Activated naive CD8-positive, alpha-beta T cell (primary cell): Measurements from ENCODE around the gene CLDN9.
A peak's percentile ranks its signal among the peaks of the same experiment; 100 is the strongest.

ENCODE experiments used
- H3K27ac Mint-ChIP-seq: one replicate; pipeline ENCODE4 v1.8.0; 2021; ENCODE audit warnings: mixed read lengths
- H3K27me3 Mint-ChIP-seq: one replicate; pipeline ENCODE4 v1.8.0; 2021; ENCODE audit warnings: mixed read lengths
- H3K36me3 Mint-ChIP-seq: one replicate; pipeline ENCODE4 v1.8.0; 2021; ENCODE audit warnings: mixed read lengths
- H3K4me1 Mint-ChIP-seq: one replicate; pipeline ENCODE4 v1.8.0; 2021; ENCODE audit warnings: low read depth, mixed read lengths
- H3K4me3 Mint-ChIP-seq: one replicate; pipeline ENCODE4 v1.8.0; 2021; ENCODE audit warnings: mild to moderate bottlenecking, mixed read lengths
- H3K9me3 Mint-ChIP-seq: one replicate; pipeline ENCODE4 v1.8.0; 2021; ENCODE audit warnings: low read depth, mixed read lengths

Gene CLDN9

DNA sequence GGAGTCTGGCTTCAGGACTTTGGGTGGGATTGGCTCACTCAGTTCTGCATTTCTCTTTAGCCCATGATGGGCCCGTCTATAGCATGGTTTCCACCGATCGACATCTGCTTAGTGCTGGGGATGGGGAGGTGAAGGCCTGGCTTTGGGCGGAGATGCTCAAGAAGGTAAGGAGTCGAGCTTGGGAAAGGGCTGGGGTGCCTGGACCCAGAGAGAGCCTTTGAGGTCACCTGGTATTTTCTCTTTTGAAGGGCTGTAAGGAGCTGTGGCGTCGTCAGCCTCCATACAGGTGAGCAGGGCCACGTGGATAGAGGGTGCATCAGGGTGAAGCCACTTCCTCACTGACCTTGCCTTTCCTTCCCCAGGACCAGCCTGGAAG, 13.3 kb downstream of the CLDN9 start:
- H3K4me3 Mint-ChIP-seq = no peak overlapping the region
- no peaks in the 10 kb centered on the region for H3K36me3 Mint-ChIP-seq
- H3K27ac Mint-ChIP-seq = no peak overlapping the region
- peaks cover 45% of the 10 kb centered on the region for H3K4me1 Mint-ChIP-seq
- H3K9me3 Mint-ChIP-seq = no peaks in the 10 kb centered on the region
- H3K27me3 Mint-ChIP-seq = peaks cover 6% of the 10 kb centered on the region

DNA sequence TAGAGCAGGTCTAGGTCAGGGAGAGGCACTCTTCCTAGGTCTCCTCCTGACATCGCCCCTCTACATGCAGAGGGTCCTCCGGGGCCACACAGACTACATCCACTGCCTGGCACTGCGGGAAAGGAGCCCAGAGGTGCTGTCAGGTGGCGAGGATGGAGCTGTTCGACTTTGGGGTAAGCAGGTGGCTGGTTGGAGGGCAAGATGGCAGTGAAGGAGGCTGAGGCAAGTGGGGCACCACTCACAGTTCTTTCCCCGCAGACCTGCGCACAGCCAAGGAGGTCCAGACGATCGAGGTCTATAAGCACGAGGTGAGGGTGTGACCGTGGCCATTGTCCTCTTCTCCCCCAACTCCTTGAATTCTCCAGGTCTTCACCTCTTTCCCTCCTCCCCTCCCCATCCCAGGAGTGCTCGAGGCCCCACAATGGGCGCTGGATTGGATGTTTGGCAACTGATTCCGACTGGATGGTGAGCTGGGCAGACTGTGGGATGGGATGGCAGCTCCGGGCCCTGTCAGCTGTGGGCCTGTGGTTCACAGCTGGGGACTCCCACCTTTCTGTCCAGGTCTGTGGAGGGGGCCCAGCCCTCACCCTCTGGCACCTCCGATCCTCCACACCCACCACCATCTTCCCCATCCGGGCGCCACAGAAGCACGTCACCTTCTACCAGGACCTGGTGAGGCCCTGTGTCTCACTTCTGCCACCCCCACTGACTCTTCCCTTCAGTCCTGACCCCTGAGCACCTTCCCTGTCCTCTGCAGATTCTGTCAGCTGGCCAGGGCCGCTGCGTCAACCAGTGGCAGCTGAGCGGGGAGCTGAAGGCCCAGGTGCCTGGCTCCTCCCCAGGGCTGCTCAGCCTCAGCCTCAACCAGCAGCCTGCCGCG, 14.1 kb downstream of the CLDN9 start:
- no peaks in the 10 kb centered on the region for H3K36me3 Mint-ChIP-seq
- no peak overlapping the region for H3K4me3 Mint-ChIP-seq
- no peak overlapping the region for H3K27ac Mint-ChIP-seq
- H3K27me3 Mint-ChIP-seq = peaks cover 6% of the 10 kb centered on the region
- no peaks in the 10 kb centered on the region for H3K9me3 Mint-ChIP-seq
- peaks cover 37% of the 10 kb centered on the region for H3K4me1 Mint-ChIP-seq

DNA sequence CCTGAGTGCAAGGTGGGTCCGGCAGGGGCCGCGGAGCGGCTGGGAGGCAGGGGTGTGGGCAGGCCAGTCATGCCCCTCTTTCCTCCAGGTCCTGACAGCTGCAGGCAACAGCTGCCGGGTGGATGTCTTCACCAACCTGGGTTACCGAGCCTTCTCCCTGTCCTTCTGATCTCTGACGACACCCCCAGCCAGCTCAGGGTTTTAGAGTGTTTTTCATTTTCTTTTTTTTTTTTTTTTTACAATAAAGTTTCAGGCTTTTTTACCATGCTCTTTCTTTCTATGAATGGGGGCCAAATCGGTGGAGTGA, 14.7 kb downstream of the CLDN9 start:
- no peak overlapping the region for H3K4me3 Mint-ChIP-seq
- H3K36me3 Mint-ChIP-seq = no peaks in the 10 kb centered on the region
- H3K27me3 Mint-ChIP-seq = peaks cover 9% of the 10 kb centered on the region
- no peaks in the 10 kb centered on the region for H3K9me3 Mint-ChIP-seq
- H3K4me1 Mint-ChIP-seq = peaks cover 31% of the 10 kb centered on the region
- no peak overlapping the region for H3K27ac Mint-ChIP-seq

DNA sequence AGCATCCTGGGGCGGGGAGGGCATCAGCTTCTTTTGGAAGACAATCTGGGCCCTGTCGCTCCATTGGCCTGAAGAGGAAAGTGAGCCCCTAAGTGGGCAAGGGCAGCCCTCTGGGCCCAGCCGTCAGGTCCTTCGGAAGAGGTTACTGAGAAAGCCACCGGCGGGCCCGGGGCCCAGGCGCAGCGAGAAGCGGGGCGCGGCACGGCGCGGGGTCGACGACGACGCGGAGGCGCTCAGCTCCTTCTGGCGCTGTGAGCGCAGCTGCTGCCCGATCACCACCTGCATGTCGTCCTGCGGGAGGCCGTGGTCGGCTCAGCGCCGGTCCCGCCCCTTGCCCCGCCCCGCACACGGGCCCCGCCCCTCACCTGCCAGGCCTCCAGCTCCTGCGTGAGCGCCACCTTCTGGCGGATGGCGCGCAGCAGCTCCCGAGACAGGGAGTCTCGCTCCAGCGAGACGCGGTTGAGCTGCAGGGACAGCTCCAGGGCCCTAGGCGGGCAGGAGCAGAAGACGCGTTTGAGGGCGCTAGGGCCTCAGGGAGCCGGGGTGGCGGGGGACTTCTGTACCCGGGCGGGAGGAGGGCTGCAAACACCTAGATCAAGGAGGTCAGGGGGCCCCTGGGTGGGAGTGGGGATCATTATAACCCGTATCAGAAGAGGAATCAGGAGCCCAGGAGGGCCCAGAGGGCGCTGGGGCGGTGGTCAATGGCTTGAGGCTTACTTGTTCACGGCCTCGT, 15.4 kb downstream of the CLDN9 start:
- H3K27ac Mint-ChIP-seq = no peak overlapping the region
- no peaks in the 10 kb centered on the region for H3K9me3 Mint-ChIP-seq
- H3K4me1 Mint-ChIP-seq = peaks cover 24% of the 10 kb centered on the region
- peaks cover 14% of the 10 kb centered on the region for H3K27me3 Mint-ChIP-seq
- no peak overlapping the region for H3K4me3 Mint-ChIP-seq
- no peaks in the 10 kb centered on the region for H3K36me3 Mint-ChIP-seq

DNA sequence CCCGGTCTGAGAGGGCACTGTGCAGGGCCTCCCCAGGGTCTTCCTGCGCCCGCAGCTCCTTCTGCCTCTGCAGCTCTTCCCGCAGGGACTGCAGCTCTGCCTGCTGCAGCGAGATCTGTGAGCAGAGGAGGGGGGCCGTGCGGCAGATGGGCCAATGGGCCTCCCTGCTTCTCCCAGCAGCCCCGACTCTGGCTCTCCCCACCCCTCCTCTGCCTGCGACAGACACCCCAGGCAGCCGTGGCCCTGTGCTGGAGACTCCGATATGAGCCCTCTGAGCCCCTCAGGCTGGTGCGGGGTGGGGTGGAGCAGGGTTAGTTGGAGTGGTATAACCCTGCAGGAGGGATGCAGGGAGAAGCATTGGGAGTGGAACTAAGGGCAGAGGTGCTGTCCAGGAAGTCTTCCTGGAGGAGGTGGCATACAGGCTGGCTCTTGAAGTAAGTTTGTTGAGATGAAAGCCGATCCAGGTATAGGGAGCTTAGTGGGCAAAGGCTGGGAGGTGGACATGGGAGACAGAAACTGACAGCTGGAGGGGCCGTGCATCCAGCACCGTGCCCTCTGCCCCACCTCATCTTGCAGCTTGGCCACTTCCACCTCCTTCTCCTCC, 16.1 kb downstream of the CLDN9 start:
- H3K9me3 Mint-ChIP-seq = no peaks in the 10 kb centered on the region
- peaks cover 23% of the 10 kb centered on the region for H3K4me1 Mint-ChIP-seq
- H3K27ac Mint-ChIP-seq = no peak overlapping the region
- H3K36me3 Mint-ChIP-seq = no peaks in the 10 kb centered on the region
- H3K27me3 Mint-ChIP-seq = peaks cover 21% of the 10 kb centered on the region
- peak overlapping the region; percentile 53 for H3K4me3 Mint-ChIP-seq

DNA sequence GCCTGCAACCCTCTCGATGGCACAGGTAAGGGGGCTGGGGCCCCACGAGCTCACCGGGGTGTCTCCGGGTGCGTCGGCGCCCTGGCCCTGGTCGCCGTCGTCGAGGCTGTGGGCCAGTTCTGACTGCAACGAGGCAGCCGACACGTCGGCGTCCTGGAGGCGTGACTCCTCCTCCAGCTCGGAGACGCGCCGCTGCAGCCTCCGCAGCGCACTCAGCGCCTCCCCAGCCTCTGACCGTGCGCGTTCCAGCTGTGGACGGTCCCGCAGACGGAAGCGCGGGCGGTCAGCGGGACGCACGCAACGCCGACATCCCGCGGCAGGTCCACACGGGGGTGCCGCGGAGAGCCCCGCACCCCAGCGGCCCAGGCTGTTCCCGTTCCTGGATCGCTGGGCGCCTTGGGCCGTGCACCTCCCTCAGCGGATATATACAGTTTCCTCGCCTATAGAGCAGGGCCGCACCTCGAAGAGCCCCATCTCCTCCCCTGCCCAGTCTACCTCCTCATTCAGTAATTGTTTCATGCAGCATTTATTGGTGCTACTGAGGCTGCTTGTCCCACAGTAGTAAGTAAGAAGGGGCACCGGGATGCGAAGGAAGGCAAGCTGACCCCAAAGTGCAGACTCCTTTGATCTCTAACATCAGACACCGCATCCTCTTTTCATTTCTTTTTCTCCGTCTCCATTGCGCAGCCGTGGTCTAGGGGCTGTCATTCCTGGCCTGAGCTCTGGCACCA, 16.9 kb downstream of the CLDN9 start:
- H3K36me3 Mint-ChIP-seq = no peaks in the 10 kb centered on the region
- peak overlapping the region; percentile 70 for H3K4me3 Mint-ChIP-seq
- no peaks in the 10 kb centered on the region for H3K9me3 Mint-ChIP-seq
- peaks cover 17% of the 10 kb centered on the region for H3K4me1 Mint-ChIP-seq
- H3K27me3 Mint-ChIP-seq = peaks cover 24% of the 10 kb centered on the region
- no peak overlapping the region for H3K27ac Mint-ChIP-seq

DNA sequence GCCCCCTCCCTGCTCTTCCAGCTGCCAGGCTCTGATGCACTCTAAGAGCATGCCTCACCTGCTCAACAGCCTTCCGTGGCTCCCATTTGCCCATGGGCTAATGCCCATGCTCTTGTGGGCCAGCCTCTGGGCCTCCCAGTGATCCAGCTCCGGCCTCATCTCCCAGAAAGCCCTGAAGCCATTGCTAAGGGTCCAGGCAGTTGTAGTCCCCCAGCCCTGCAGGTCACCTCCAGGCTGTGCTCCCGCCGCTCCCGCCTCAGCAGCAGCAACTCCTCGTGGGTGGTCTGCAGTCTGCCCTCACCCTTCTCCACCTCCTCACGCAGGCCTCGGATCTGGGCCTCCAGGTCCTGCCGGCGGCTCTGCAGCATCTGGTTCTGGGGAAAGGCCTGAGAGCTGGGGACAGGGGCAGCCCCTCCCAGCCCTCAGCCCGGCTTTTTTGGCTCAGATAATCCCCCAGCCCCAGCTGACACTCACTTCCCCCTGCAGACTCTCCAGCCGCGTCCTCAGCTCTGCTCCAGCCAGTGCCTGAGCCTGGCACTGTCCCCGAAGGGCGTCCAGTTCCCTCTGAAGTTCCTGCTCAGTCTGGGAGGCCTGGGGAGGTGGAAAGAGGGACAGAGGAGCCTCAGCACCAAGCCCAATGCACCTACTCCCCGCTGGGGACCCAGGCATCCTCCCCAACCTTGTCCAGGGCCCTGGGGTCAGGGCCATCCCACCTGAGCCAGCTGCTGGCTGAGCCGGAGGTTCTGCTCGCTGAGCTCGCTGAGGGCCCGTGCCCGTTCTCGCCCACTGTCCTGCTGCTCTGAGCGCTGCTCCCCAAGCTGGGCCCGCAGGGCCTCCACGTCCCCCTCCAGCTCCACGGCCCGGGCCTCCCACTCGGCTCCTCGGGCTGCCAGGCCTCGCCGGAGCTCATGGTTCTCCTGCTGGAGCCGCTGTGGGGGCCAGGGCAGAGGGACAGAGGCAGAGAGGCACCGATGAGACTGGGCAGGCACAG, 17.8 kb downstream of the CLDN9 start:
- Mint-ChIP-seq H3K27me3 (peaks cover 26% of the 10 kb centered on the region), H3K27ac (no peak overlapping the region), H3K4me1 (peaks cover 17% of the 10 kb centered on the region), H3K4me3 (peak overlapping the region; percentile 70), H3K36me3 (no peaks in the 10 kb centered on the region), H3K9me3 (no peaks in the 10 kb centered on the region)

DNA sequence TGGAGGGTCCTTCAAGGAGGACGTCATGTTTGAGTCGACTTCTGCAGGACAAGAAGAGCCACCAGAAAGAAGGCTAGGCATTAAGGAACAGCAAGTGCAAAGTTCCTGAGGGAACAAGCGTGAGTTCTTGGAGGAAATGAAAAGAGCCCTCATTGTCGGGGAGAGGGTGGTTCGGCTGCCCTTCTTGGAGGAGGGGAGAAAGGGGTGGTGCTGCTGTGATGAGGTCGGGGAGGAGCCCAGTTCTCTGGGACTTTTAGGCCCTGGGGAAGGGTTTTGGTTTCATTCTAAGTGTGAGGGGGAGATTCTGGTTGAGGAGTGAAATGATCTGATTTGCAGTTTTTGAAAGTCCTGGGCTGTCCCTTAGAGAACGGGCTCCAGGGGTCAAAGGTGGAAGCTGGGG, 19.9 kb downstream of the CLDN9 start:
- no peak overlapping the region for H3K27ac Mint-ChIP-seq

DNA sequence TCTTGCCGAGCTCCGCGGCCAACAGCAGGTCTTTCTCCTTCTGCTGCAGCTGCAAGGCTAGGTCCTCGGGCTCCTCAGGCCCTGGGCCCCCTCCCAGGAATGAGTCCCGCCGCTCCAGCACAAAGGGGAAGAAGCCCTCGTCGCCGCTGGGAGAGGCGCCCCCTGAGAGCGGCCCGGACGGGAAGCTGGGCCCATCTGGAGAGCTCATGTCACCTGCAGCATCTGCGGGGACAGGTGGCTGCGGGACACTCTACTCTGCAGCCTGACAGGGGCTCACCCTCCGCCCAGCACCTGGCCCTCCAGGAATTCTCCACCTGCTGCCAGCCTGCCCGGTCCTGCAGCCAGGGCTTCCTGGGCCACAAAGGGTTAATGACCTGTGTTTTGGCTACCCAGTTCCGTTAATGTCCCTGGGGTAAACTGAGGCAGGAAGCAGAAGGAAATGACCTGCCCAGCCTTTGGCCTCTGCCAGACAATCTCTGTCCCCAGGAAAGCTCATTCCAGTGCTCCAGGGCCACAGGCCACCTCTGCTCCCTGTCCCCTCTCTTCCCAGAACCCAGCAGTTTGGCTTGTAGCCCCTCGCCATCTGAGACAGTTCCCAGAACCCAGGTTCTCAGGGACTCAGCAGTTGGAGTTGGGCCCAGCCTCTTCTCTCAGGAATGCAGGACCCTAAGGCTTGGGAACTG, 22.7 kb downstream of the CLDN9 start:
- Mint-ChIP-seq H3K36me3 (no peaks in the 10 kb centered on the region), H3K9me3 (no peaks in the 10 kb centered on the region), H3K27me3 (peaks cover 38% of the 10 kb centered on the region), H3K4me3 (no peak overlapping the region), H3K4me1 (peaks cover 7% of the 10 kb centered on the region), H3K27ac (no peak overlapping the region)

More for the DNA sequence above, 19.9 kb downstream of the CLDN9 start:
- H3K4me1 Mint-ChIP-seq = peaks cover 24% of the 10 kb centered on the region
- H3K4me3 Mint-ChIP-seq = no peak overlapping the region
- no peaks in the 10 kb centered on the region for H3K36me3 Mint-ChIP-seq
- no peaks in the 10 kb centered on the region for H3K9me3 Mint-ChIP-seq
- H3K27me3 Mint-ChIP-seq = peaks cover 34% of the 10 kb centered on the region

DNA sequence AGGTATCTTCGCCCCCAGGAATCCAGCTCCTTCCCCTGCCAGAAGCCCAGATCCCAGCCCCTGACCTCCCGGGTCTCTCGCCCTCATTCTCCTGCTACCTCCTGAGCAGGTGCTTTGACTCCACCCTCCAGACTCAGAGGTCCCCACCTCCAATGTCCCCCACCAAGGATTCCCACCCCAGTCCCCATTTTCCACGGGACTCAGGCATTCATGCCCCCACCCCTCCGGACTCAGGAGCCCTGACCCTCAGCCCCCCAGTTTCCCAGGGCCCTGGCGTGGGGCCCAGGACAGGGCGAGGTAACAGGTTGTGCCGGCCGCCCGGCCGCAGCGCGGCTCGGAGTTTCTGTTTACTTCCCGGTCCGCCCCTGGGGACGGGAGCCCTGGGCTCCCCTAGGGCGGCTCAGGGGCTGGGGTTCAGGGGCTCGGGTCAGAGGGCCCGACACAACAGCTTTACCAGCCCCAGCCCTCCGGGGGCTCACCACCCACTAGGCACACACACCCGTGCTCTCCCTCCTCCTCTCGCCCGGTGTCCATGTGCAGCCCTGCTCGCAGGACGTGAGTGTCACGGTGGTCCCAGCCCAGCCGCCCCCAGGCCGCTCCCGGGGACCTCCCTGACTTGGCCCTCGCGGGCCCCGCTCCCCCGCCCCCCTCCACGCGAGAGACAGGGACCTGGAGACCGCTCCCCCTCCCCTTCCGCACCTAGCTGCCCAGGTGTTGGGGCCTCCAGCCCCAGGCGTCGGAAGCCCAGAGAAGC, 23.4 kb downstream of the CLDN9 start:
- H3K4me3 Mint-ChIP-seq = no peak overlapping the region
- H3K27me3 Mint-ChIP-seq = peaks cover 38% of the 10 kb centered on the region
- no peaks in the 10 kb centered on the region for H3K9me3 Mint-ChIP-seq
- H3K4me1 Mint-ChIP-seq = peaks cover 7% of the 10 kb centered on the region
- H3K36me3 Mint-ChIP-seq = no peaks in the 10 kb centered on the region
- no peak overlapping the region for H3K27ac Mint-ChIP-seq

DNA sequence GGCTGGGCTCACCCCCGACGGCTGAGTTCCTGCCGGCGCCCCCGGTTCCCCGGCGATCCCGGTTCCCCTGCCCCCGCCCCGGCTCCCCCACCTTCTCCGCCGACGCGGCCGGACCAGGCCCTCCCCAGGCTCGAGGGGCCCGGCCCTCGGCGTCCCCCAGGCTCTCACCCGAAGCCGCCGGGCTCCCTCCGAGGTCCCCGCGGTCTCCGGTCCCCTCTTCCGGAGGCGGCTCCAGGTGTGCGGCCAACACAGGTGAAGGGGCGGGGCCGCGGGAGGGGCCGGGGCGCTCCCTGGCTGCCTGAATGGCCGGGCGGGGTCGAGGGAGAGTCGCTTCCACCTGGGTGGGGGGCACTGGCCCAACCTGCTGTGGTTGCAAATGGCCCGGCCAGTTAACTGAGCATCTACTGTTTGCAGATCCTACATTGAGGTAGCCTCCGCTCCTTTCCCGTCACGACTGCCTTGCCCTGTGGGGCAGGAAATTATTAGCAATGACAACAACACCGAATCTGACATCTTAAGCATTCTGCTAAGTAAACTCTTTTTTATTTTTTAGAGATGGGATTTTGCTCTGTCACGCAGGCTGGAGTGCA, 24.1 kb downstream of the CLDN9 start, which contains the start of gene BICDL2:
BICDL2 (minus strand) TSS at position 219 of the 590 bp plus-strand sequence. CDS start 1,448 bp downstream, outside the sequence.
- Mint-ChIP-seq H3K9me3 (no peaks in the 10 kb centered on the region), H3K4me3 (peak within 1 kb of the TSS; percentile 64), H3K27me3 (peaks cover 38% of the 10 kb centered on the region), H3K27ac (no peak within 1 kb of the TSS), H3K4me1 (peaks cover 7% of the 10 kb centered on the region), H3K36me3 (no peaks in the 10 kb centered on the region)

DNA sequence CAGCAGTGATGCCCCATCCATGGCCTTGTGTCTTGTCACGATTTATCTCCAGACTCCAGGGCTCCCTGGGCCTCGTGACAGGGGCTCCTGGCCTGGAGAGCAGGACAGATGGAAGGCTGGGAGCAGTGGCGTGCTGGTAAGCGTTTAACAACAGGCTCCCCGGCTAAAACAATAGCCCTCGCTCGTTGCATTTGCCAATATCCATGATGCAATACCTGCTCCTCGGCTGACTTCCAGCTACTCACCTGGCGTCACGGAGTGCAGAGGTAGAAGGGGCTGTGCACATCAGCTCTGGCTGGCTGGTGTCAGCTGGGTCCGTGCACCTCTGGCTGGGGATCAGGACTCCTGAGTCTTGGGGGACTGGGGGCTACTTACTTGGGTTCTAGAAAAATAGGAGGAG, 25.5 kb downstream of the CLDN9 start:
- Mint-ChIP-seq H3K9me3 (no peaks in the 10 kb centered on the region), H3K4me1 (peaks cover 7% of the 10 kb centered on the region), H3K27me3 (peaks cover 29% of the 10 kb centered on the region), H3K4me3 (no peak overlapping the region), H3K27ac (no peak overlapping the region), H3K36me3 (no peaks in the 10 kb centered on the region)

DNA sequence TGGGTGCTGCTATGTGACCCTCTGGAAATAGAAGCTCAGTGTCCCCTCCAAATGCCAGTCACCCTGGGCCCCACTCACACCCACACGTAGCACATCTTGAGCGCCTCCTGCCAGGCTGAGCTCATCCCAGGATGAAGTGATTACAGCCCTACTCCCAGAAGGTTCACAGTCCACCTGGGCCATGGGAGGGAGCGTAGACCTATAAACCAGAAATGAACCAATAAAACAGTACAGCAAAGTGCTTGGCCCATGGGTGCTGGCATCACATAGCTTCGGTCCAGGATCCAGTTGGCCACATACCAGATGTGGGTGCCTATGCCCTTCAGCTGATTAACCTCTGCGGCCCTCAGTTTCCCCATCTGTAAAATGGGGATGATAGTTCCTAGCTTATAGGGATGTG, 26.2 kb downstream of the CLDN9 start:
- no peak overlapping the region for H3K4me3 Mint-ChIP-seq
- H3K27ac Mint-ChIP-seq = no peak overlapping the region
- H3K4me1 Mint-ChIP-seq = peaks cover 7% of the 10 kb centered on the region
- no peaks in the 10 kb centered on the region for H3K9me3 Mint-ChIP-seq
- H3K27me3 Mint-ChIP-seq = peaks cover 27% of the 10 kb centered on the region
- H3K36me3 Mint-ChIP-seq = no peaks in the 10 kb centered on the region
